H1 (cell line): ENCODE measurements around the gene RASGRF1. TPM values are rescaled to one million over a fixed set of nuclear protein-coding genes. Genes with fewer than 3 reads are reported as not detected.

ENCODE experiments used
- CTCF ChIA-PET: fragments of 300-600 bp; sonication (Branson Sonifier 250); formaldehyde crosslinking; loops from one replicate; lab custom pipeline; 2021; ENCODE audit not compliant: partially characterized antibody; lab: Charles Lee
- POLR2A ChIA-PET: fragments of 300-600 bp; sonication (Branson Sonifier 250); formaldehyde crosslinking; loops from one replicate; lab custom pipeline; 2021; ENCODE audit warnings: inconsistent platforms; ENCODE audit not compliant: partially characterized antibody; lab: Charles Lee
- DNase-seq, 2 experiments: peaks; one replicate each; pipeline versions ENCODE4 v3.0.0 to v3.0.0-alpha.2; 2010 to 2022; ENCODE audit warnings: low spot score in 2 of 2, low read depth in 1 of 2, mixed read lengths in 1 of 2
- FAIRE-seq: peaks from 2 replicates; lab custom pipeline; 2011; peaks lifted over from hg19 to GRCh38; lab: Jason Lieb, UNC
- H2AFZ ChIP-seq: 2 replicates; pipeline ENCODE4 v1.8.1; 2012; ENCODE audit warnings: low read length, inconsistent platforms
- H2AK5ac ChIP-seq: 2 replicates; pipeline ENCODE4 v1.6.1; 2013; ENCODE audit warnings: low read depth, low read length
- H2BK120ac ChIP-seq: replicated peaks from 2 replicates; pipeline ENCODE3; 2013; ENCODE audit warnings: low read depth, low read length, inconsistent platforms
- H2BK12ac ChIP-seq: 2 replicates; pipeline ENCODE4 v1.6.1; 2013; ENCODE audit warnings: low read depth, low read length
- H2BK15ac ChIP-seq: 2 replicates; pipeline ENCODE4 v1.6.1; 2013; ENCODE audit warnings: low read length
- H2BK20ac ChIP-seq: 2 replicates; pipeline ENCODE4 v1.6.1; 2013; ENCODE audit warnings: low read length
- H2BK5ac ChIP-seq: 2 replicates; pipeline ENCODE4 v1.6.1; 2013; ENCODE audit warnings: low read depth, low read length
- H3K14ac ChIP-seq: 2 replicates; pipeline ENCODE4 v1.6.1; 2013; ENCODE audit warnings: inconsistent platforms; ENCODE audit not compliant: insufficient read length
- H3K18ac ChIP-seq: 2 replicates; pipeline ENCODE4 v1.6.1; 2013; ENCODE audit warnings: low read length; ENCODE audit errors: extremely low read depth
- H3K23ac ChIP-seq: 2 replicates; pipeline ENCODE4 v1.6.1; 2013; ENCODE audit warnings: inconsistent platforms; ENCODE audit not compliant: insufficient read length
- H3K23me2 ChIP-seq: 2 replicates; pipeline ENCODE4 v1.6.1; 2013; ENCODE audit warnings: low read depth, low read length
- H3K27ac ChIP-seq: 2 replicates; pipeline ENCODE4 v1.6.1; 2011; ENCODE audit warnings: low read depth, low read length, inconsistent platforms
- H3K27me3 ChIP-seq, 4 experiments: replicated peaks in 1 of 4; 1 replicate in 1 of 4; 2 replicates in 3 of 4; pipeline versions ENCODE4 v1.6.1 to v1.8.1; 2011 to 2013; ENCODE audit warnings: low read length in 3 of 4, mild to moderate bottlenecking in 3 of 4, inconsistent platforms in 2 of 4, mixed read lengths in 2 of 4, moderate library complexity in 1 of 4; ENCODE audit not compliant: control insufficient read depth in 3 of 4, insufficient read depth in 3 of 4; ENCODE audit errors: extremely low read depth in 1 of 4
- H3K36me3 ChIP-seq, 4 experiments: 2 replicates each; pipeline versions ENCODE4 v1.6.1 to v1.8.1; 2011 to 2013; ENCODE audit warnings: mild to moderate bottlenecking in 4 of 4, low read length in 3 of 4, moderate library complexity in 2 of 4, control low read depth in 1 of 4, inconsistent platforms in 1 of 4; ENCODE audit not compliant: insufficient read depth in 4 of 4, control insufficient read depth in 2 of 4
- H3K4ac ChIP-seq: replicated peaks from 2 replicates; pipeline ENCODE3; 2013; ENCODE audit warnings: low read length, low read depth, mixed read lengths, inconsistent platforms; ENCODE audit not compliant: insufficient read length
- H3K4me1 ChIP-seq, 4 experiments: replicated peaks in 1 of 4; 1 replicate in 1 of 4; 2 replicates in 3 of 4; pipeline versions ENCODE4 v1.6.1 to v1.8.1; 2011 to 2013; ENCODE audit warnings: low read length in 3 of 4, inconsistent platforms in 2 of 4, mixed read lengths in 1 of 4; ENCODE audit not compliant: insufficient read depth in 4 of 4, control insufficient read depth in 3 of 4
- H3K4me2 ChIP-seq, 2 experiments: 2 replicates each; pipeline versions ENCODE4 v1.6.1 to v1.8.1; 2011 to 2013; ENCODE audit warnings: low read depth in 2 of 2, low read length in 2 of 2, control low read depth in 1 of 2, inconsistent platforms in 1 of 2, mild to moderate bottlenecking in 1 of 2; ENCODE audit not compliant: insufficient read depth in 1 of 2
- H3K4me3 ChIP-seq, 4 experiments: fragments of 200-600, 300-600 bp in 1 of 4; sonication (generic), shearing (Covaris generic), sonication (Bioruptor Twin) in 1 of 4; 2 replicates each; pipeline versions ENCODE4 v1.5.1 to v1.8.1; 2011 to 2016; ENCODE audit warnings: low read length in 4 of 4, low read depth in 3 of 4, control low read depth in 2 of 4, inconsistent platforms in 2 of 4, mild to moderate bottlenecking in 2 of 4, mixed read lengths in 1 of 4, moderate library complexity in 1 of 4; ENCODE audit not compliant: insufficient read depth in 2 of 4; ENCODE audit errors: extremely low read depth in 1 of 4
- H3K56ac ChIP-seq: replicated peaks from 2 replicates; pipeline ENCODE3; 2013; ENCODE audit warnings: low read depth, mild to moderate bottlenecking, mixed read lengths, low read length, inconsistent platforms; ENCODE audit not compliant: insufficient read length
- H3K79me1 ChIP-seq: 2 replicates; pipeline ENCODE4 v1.6.1; 2013; ENCODE audit warnings: low read depth, low read length, control low read depth
- H3K79me2 ChIP-seq, 2 experiments: 2 replicates each; pipeline versions ENCODE4 v1.6.1 to v1.8.1; 2012 to 2013; ENCODE audit warnings: low read length in 2 of 2, mild to moderate bottlenecking in 2 of 2, inconsistent platforms in 1 of 2; ENCODE audit not compliant: insufficient read depth in 2 of 2, control insufficient read depth in 1 of 2
- H3K9ac ChIP-seq, 4 experiments: replicated peaks in 1 of 4; 1 replicate in 1 of 4; 2 replicates in 3 of 4; pipeline versions ENCODE4 v1.6.1 to v1.8.1; 2011 to 2013; ENCODE audit warnings: low read depth in 3 of 4, low read length in 3 of 4, control low read depth in 2 of 4, mild to moderate bottlenecking in 2 of 4, moderate library complexity in 2 of 4, inconsistent platforms in 1 of 4; ENCODE audit errors: extremely low read depth in 1 of 4
- H3K9me3 ChIP-seq, 2 experiments: 2 replicates each; pipeline versions ENCODE4 v1.6.1 to v1.8.1; 2012 to 2013; ENCODE audit warnings: mild to moderate bottlenecking in 2 of 2, moderate library complexity in 2 of 2, control low read depth in 1 of 2, inconsistent platforms in 1 of 2, low read depth in 1 of 2, low read length in 1 of 2, mixed read lengths in 1 of 2; ENCODE audit not compliant: insufficient read depth in 2 of 2
- H4K20me1 ChIP-seq, 2 experiments: replicated peaks in 1 of 2; 2 replicates each; pipeline versions ENCODE3 to v1.8.1; 2011 to 2013; ENCODE audit warnings: inconsistent platforms in 2 of 2, low read length in 2 of 2, mild to moderate bottlenecking in 1 of 2; ENCODE audit not compliant: insufficient read depth in 2 of 2, control insufficient read depth in 1 of 2
- H4K5ac ChIP-seq: 2 replicates; pipeline ENCODE4 v1.6.1; 2013; ENCODE audit warnings: low read length, low read depth, mixed read lengths, inconsistent platforms; ENCODE audit not compliant: insufficient read length
- H4K8ac ChIP-seq: 2 replicates; pipeline ENCODE4 v1.8.0; 2013; ENCODE audit warnings: mild to moderate bottlenecking, moderate library complexity, low read length, inconsistent platforms; ENCODE audit not compliant: insufficient read depth; ENCODE audit errors: extremely low read depth
- H4K91ac ChIP-seq: replicated peaks from 2 replicates; pipeline ENCODE3; 2013; ENCODE audit warnings: low read length, mixed read lengths, inconsistent platforms; ENCODE audit not compliant: insufficient read length
- CBX5 ChIP-seq: fragments of 300-800, 300-1000 bp; sonication (generic); IDR thresholded peaks from 2 replicates; pipeline ENCODE4 v1.7.1; 2016; ENCODE audit warnings: antibody characterized with exemption, low read length, low read depth
- HDAC6 ChIP-seq: IDR thresholded peaks from one replicate; pipeline ENCODE4 v1.7.1; 2012; ENCODE audit warnings: low read depth, mild to moderate bottlenecking, inconsistent platforms, low read length, moderate library complexity
- KDM4A ChIP-seq: IDR thresholded peaks from one replicate; pipeline ENCODE4 v1.7.1; 2012; ENCODE audit warnings: low read depth, mild to moderate bottlenecking, moderate library complexity, low read length, inconsistent platforms; ENCODE audit not compliant: severe bottlenecking
- PHF8 ChIP-seq: fragments of 200-600 bp; sonication (generic); conservative IDR thresholded peaks from 2 replicates; pipeline ENCODE4 v1.7.1; 2012; ENCODE audit warnings: low read depth, mild to moderate bottlenecking, inconsistent platforms, low read length, moderate library complexity
- POU5F1 ChIP-seq: IDR thresholded peaks from 2 replicates; pipeline ENCODE4 v1.6.1; 2011; ENCODE audit warnings: low read depth, mild to moderate bottlenecking, low read length, moderate library complexity
- RFX5 ChIP-seq: IDR thresholded peaks from 2 replicates; pipeline ENCODE4 v1.6.1; 2011; ENCODE audit warnings: low read depth, low read length, improper control_type of control experiment, borderline replicate concordance
- SUZ12 ChIP-seq: fragments of 200-600 bp; sonication (generic); IDR thresholded peaks from 2 replicates; pipeline ENCODE4 v1.6.1; 2012; ENCODE audit warnings: mild to moderate bottlenecking, inconsistent platforms, low read length, moderate library complexity, mixed read lengths
- TBP ChIP-seq: IDR thresholded peaks from 2 replicates; pipeline ENCODE4 v1.6.1; 2011; ENCODE audit warnings: low read depth, low read length, improper control_type of control experiment
- TCF12 ChIP-seq: IDR thresholded peaks from 2 replicates; pipeline ENCODE4 v1.6.1; 2011; ENCODE audit warnings: low read depth, mild to moderate bottlenecking, low read length
- WGBS, 2 experiments: shearing (Covaris generic) in 1 of 2; methylation state at CpG; one replicate each; pipeline versions ENCODE4 v1.1.6 to v1.1.7; 2013 to 2015; ENCODE audit warnings: low lambda C conversion rate in 2 of 2, mixed read lengths in 2 of 2, inconsistent platforms in 1 of 2, low coverage in 1 of 2, missing lambda C conversion rate in 1 of 2; ENCODE audit not compliant: insufficient replicate concordance in 2 of 2, insufficient coverage in 1 of 2, insufficient read length in 1 of 2; ENCODE audit errors: extremely low coverage in 1 of 2, missing lambda C conversion rate in 1 of 2; 5-methylcytosine and 5-hydroxymethylcytosine counted together
- polyA plus RNA-seq, 7 experiments: library from polyadenylated mRNA; depleted of rRNA in 3 of 7; stranded (reverse) in 5 of 7; unstranded in 2 of 7; fragments of >200 nt in 5 of 7; fragments of 200-250 nt in 2 of 7; gene quantifications; 1 replicate in 5 of 7; 2 replicates in 1 of 7; 4 replicates in 1 of 7; pipeline versions ENCODE4 v1.2.1 to v1.2.3, GENCODE V29; 2011 to 2013; ENCODE audit warnings: missing spikeins in 2 of 7, mixed read lengths in 2 of 7
- total RNA-seq: library from RNA; stranded (reverse); fragmentation: NEBNext Ultra II Directional; extraction: Animal tissue kit (Norgen Biotek cat#: 25700); gene quantifications from 2 replicates; pipeline ENCODE4 v1.2.1, GENCODE V29; 2021
- TF ChIP-seq, protein P1 (sequence below): IDR thresholded peaks from 2 replicates; pipeline ENCODE4 v1.6.1; 2012; ENCODE audit warnings: low read length, inconsistent platforms
- TF ChIP-seq, protein P2 (sequence below): IDR thresholded peaks from 2 replicates; pipeline ENCODE4 v1.6.1; 2012; ENCODE audit warnings: inconsistent platforms

RASGRF1 gene
- total and polyA plus RNA-seq, 2 of the 8 experiments (the other 6 are each of a cell fraction or from before 2014, with no cell fraction given) = 0.42 to 0.67 TPM

DNA sequence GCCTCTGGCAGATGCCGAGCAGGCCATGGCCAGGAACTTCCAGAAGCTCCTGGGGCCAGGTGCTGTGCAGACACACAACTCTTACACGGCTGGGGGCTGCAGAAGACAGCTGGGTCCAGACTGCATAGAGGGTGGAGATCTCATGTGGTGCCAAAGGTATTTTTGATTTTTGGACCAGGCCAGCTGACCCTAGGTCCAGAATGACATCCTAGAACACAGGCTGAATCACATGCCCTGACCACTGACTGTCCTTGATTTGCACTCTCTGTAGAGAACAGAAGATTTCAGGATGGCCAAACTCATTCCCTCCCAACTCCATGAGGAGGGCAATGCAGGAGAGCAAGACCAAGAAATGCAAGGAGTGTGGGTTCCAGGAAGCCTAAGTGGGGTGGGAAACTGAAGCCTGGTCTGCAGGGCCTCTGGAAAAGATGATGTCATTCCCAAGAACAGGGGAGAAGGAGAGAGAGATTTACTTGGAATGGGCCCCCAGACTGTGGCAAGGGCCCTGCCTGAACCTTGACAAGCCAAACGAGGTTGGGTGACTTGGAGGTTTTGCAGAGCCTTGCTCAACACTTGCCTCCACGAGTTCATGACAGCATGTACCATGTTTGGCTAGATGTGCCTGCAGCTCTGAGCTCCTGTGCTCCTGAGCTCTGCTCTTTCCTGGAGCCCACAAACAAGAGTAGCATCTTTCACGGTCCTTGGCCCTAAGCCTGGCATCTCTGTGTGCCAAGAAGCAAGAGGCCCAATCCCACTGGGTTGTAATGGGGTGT, 107.2 kb downstream of the RASGRF1 start:
- H3K18ac ChIP-seq = no peak overlapping the region
- no peaks in the 10 kb centered on the region; a peak in 2 of 7 replicates for H3K4me1 ChIP-seq
- H3K23me2 ChIP-seq = no peaks in the 10 kb centered on the region
- DNase-seq = no peak
- H3K23ac ChIP-seq = no peak overlapping the region
- FAIRE-seq = no peak
- H2AK5ac ChIP-seq = no peak overlapping the region
- H3K9ac ChIP-seq = no peak overlapping the region
- no peak overlapping the region for H3K27ac ChIP-seq
- no peaks in the 10 kb centered on the region for H4K20me1 ChIP-seq
- no peaks in the 10 kb centered on the region for H3K36me3 ChIP-seq
- no peak overlapping the region for H3K4ac ChIP-seq
- H3K4me3 ChIP-seq = no peak overlapping the region
- no peak overlapping the region for H4K91ac ChIP-seq
- H3K56ac ChIP-seq = no peak overlapping the region
- no peak overlapping the region for H2BK5ac ChIP-seq
- H2BK120ac ChIP-seq = no peak overlapping the region
- H3K79me1 ChIP-seq = no peaks in the 10 kb centered on the region
- H3K79me2 ChIP-seq = no peaks in the 10 kb centered on the region
- H3K4me2 ChIP-seq = no peak overlapping the region
- WGBS, 2 experiments = 75% methylated on average over 5 of the region's 5 CpGs; no CpG with 5 or more reads in 1 of the 2 experiments
- TF ChIP-seq PHF8 (no peak), CBX5 (no peak), SUZ12 (no peak), HDAC6 (no peak), TBP (no peak), KDM4A (no peak), TCF12 (no peak), RFX5 (no peak), POU5F1 (no peak)
- TF ChIP-seq, protein P1, sequence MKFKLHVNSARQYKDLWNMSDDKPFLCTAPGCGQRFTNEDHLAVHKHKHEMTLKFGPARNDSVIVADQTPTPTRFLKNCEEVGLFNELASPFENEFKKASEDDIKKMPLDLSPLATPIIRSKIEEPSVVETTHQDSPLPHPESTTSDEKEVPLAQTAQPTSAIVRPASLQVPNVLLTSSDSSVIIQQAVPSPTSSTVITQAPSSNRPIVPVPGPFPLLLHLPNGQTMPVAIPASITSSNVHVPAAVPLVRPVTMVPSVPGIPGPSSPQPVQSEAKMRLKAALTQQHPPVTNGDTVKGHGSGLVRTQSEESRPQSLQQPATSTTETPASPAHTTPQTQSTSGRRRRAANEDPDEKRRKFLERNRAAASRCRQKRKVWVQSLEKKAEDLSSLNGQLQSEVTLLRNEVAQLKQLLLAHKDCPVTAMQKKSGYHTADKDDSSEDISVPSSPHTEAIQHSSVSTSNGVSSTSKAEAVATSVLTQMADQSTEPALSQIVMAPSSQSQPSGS = no peak
- TF ChIP-seq, protein P2, sequence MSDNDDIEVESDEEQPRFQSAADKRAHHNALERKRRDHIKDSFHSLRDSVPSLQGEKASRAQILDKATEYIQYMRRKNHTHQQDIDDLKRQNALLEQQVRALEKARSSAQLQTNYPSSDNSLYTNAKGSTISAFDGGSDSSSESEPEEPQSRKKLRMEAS = no peak
- H2BK12ac ChIP-seq = no peak overlapping the region
- POLR2A ChIA-PET = no interaction called here
- no peak overlapping the region for H2BK15ac ChIP-seq
- H2BK20ac ChIP-seq = no peak overlapping the region
- peaks cover 0 to 11% (median 7%) of the 10 kb centered on the region in 4 experiments; a peak in 3 of 7 replicates for H3K27me3 ChIP-seq
- no peak overlapping the region for H2AFZ ChIP-seq
- H4K5ac ChIP-seq = no peak overlapping the region
- no peak overlapping the region for H3K14ac ChIP-seq
- H3K9me3 ChIP-seq = no peaks in the 10 kb centered on the region
- CTCF ChIA-PET = interaction anchor here (2.4 to 8.1 kb wide), 2 partner anchors 8 to 75 kb away, joined by 9 to 123 read pairs; no protein-coding TSS in a partner anchor
- no peak overlapping the region for H4K8ac ChIP-seq
